Loucy (cell line): ENCODE measurements around the gene KRT10.

ENCODE experiments used
- CTCF ChIP-seq: fragments of 200-600 bp; sonication (generic); conservative IDR thresholded peaks from 2 replicates; pipeline ENCODE4 v1.5.1; 2014; ENCODE audit warnings: mild to moderate bottlenecking, antibody characterized with exemption, low read length
- EZH2phosphoT487 ChIP-seq: fragments of 200-600 bp; IDR thresholded peaks from 2 replicates; pipeline ENCODE4 v1.6.1; 2018; ENCODE audit warnings: antibody characterized with exemption, mild to moderate bottlenecking, moderate library complexity, borderline replicate concordance

- TF ChIP-seq EZH2phosphoT487 (no peak), CTCF (no peak)
Observed at GRCh38 chr17:40830085-40830776, 7.8 kb upstream of the KRT10 start.
